Astrocyte (in vitro differentiated cells and primary cell): ENCODE measurements around the gene SELENOS. TPM values are rescaled to one million over a fixed set of nuclear protein-coding genes. Genes with fewer than 3 reads are reported as not detected.

Experiments used
- DNase-seq: peaks from one replicate; pipeline ENCODE4 v3.0.0-alpha.2; 2010; ENCODE audit warnings: low read depth
- FAIRE-seq: peaks from 2 replicates; lab custom pipeline; 2011; peaks lifted over from hg19 to GRCh38; lab: Jason Lieb, UNC
- H2AFZ ChIP-seq: 2 replicates; pipeline ENCODE4 v1.6.0; 2012; ENCODE audit warnings: low read depth, low read length, inconsistent platforms
- H3K27ac ChIP-seq: 2 replicates; pipeline ENCODE4 v1.5.1; 2011; ENCODE audit warnings: low read depth, low read length, inconsistent platforms
- H3K27me3 ChIP-seq: 2 replicates; pipeline ENCODE4 v1.6.0; 2011; ENCODE audit warnings: low read length, inconsistent platforms; ENCODE audit not compliant: insufficient read depth
- H3K36me3 ChIP-seq: 2 replicates; pipeline ENCODE4 v1.5.1; 2011; ENCODE audit warnings: low read length, inconsistent platforms; ENCODE audit not compliant: insufficient read depth
- H3K4me1 ChIP-seq: 2 replicates; pipeline ENCODE4 v1.5.1; 2011; ENCODE audit warnings: low read length, inconsistent platforms; ENCODE audit not compliant: insufficient read depth
- H3K4me2 ChIP-seq: 2 replicates; pipeline ENCODE4 v1.6.0; 2012; ENCODE audit warnings: low read length, inconsistent platforms
- H3K4me3 ChIP-seq: 2 replicates; pipeline ENCODE4 v1.5.1; 2011; ENCODE audit warnings: low read depth, mild to moderate bottlenecking, low read length, inconsistent platforms; ENCODE audit not compliant: insufficient read depth
- H3K79me2 ChIP-seq: 2 replicates; pipeline ENCODE4 v1.6.0; 2012; ENCODE audit warnings: mild to moderate bottlenecking, low read length, inconsistent platforms; ENCODE audit not compliant: insufficient read depth
- H3K9ac ChIP-seq: 2 replicates; pipeline ENCODE4 v1.6.0; 2012; ENCODE audit warnings: mild to moderate bottlenecking, low read length, inconsistent platforms
- H3K9me3 ChIP-seq: 2 replicates; pipeline ENCODE4 v1.5.1; 2012; ENCODE audit warnings: low read depth, mild to moderate bottlenecking, low read length, inconsistent platforms; ENCODE audit not compliant: insufficient read depth
- H4K20me1 ChIP-seq: 2 replicates; pipeline ENCODE4 v1.6.0; 2012; ENCODE audit warnings: low read length, inconsistent platforms; ENCODE audit not compliant: insufficient read depth
- H3K27ac Mint-ChIP-seq: one replicate; pipeline ENCODE4 v1.8.0; 2021; ENCODE audit warnings: mild to moderate bottlenecking, mixed read lengths; ENCODE audit not compliant: unreplicated experiment
- H3K27me3 Mint-ChIP-seq: one replicate; pipeline ENCODE4 v1.8.0; 2021; ENCODE audit warnings: low read depth, mixed read lengths; ENCODE audit not compliant: unreplicated experiment
- H3K36me3 Mint-ChIP-seq: one replicate; pipeline ENCODE4 v1.8.0; 2021; ENCODE audit warnings: low read depth, mixed read lengths; ENCODE audit not compliant: unreplicated experiment
- H3K4me1 Mint-ChIP-seq: one replicate; pipeline ENCODE4 v1.8.0; 2021; ENCODE audit warnings: low read depth, mixed read lengths; ENCODE audit not compliant: unreplicated experiment
- H3K4me3 Mint-ChIP-seq: one replicate; pipeline ENCODE4 v1.8.0; 2021; ENCODE audit warnings: mild to moderate bottlenecking, moderate library complexity, mixed read lengths; ENCODE audit not compliant: unreplicated experiment
- H3K9me3 Mint-ChIP-seq: one replicate; pipeline ENCODE4 v1.8.0; 2021; ENCODE audit warnings: mild to moderate bottlenecking, mixed read lengths; ENCODE audit not compliant: unreplicated experiment
- EZH2 ChIP-seq: IDR thresholded peaks from 2 replicates; pipeline ENCODE4 v1.6.1; 2012; ENCODE audit warnings: mild to moderate bottlenecking, low read length, inconsistent platforms; ENCODE audit not compliant: insufficient read depth
- total RNA-seq: library from RNA; stranded (reverse); gene quantifications from 2 replicates; pipeline ENCODE4 v1.2.1, GENCODE V29; 2021
- TF ChIP-seq, protein P1 (sequence below): IDR thresholded peaks from 2 replicates; pipeline ENCODE4 v1.5.1; 2011; ENCODE audit warnings: low read depth, mild to moderate bottlenecking, inconsistent platforms, low read length, moderate library complexity; ENCODE audit not compliant: insufficient read depth

SELENOS gene
- total RNA-seq, 1 donor from 2014 or later = 71.2 TPM

DNA sequence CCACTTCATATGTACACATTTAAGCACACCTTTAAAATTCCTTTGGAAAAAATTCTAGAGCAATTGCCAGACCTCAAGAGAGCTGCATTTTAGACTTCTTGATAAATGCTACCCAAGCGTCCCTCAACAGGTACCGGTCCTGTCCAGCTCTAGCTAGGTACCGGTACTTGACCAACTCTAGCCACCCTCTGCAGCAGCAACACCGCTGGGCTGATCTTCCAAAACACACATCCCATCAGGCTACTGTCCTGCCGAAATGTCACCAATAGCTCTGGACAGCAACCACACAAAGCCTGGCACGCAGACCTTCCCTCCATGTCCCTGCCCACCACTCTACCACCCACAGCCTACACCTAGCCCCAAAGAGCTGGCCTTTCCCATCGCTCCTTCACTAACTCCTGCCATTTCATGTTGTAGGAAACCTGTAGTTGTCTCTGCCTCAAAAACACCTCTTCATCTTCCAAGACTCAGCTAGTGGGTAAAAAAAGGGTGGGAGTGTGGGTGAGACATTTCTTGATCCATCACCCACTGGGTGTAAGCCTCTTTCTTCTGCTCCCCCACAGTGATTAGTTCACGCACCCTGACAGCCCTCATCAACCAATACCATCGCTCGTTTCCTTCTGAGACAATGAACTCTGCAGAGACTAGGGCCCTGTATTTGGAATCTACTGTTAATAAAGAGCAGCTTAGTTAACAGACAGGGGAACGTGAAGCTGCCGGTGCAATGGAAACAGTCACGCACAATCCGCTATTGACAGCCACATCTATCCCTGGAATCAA, 32.2 kb downstream of the SELENOS start:
- Mint-ChIP-seq H3K27me3 (no peaks in the 10 kb centered on the region), H3K4me1 (peaks cover 27% of the 10 kb centered on the region), H3K36me3 (peaks cover 3% of the 10 kb centered on the region), H3K27ac (no peak overlapping the region), H3K4me3 (peak overlapping the region; percentile 1), H3K9me3 (no peaks in the 10 kb centered on the region)
- no peak for DNase-seq
- no peaks in the 10 kb centered on the region for H3K9me3 ChIP-seq
- no peak for TF ChIP-seq EZH2
- TF ChIP-seq, protein P1, sequence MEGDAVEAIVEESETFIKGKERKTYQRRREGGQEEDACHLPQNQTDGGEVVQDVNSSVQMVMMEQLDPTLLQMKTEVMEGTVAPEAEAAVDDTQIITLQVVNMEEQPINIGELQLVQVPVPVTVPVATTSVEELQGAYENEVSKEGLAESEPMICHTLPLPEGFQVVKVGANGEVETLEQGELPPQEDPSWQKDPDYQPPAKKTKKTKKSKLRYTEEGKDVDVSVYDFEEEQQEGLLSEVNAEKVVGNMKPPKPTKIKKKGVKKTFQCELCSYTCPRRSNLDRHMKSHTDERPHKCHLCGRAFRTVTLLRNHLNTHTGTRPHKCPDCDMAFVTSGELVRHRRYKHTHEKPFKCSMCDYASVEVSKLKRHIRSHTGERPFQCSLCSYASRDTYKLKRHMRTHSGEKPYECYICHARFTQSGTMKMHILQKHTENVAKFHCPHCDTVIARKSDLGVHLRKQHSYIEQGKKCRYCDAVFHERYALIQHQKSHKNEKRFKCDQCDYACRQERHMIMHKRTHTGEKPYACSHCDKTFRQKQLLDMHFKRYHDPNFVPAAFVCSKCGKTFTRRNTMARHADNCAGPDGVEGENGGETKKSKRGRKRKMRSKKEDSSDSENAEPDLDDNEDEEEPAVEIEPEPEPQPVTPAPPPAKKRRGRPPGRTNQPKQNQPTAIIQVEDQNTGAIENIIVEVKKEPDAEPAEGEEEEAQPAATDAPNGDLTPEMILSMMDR = no peak
- peaks cover 40% of the 10 kb centered on the region for H3K4me1 ChIP-seq
- H4K20me1 ChIP-seq = peaks cover 98% of the 10 kb centered on the region
- H2AFZ ChIP-seq = no peak overlapping the region
- H3K9ac ChIP-seq = no peak overlapping the region
- FAIRE-seq = no peak
- no peak overlapping the region for H3K4me3 ChIP-seq
- H3K79me2 ChIP-seq = peaks cover 100% of the 10 kb centered on the region
- H3K4me2 ChIP-seq = peak overlapping the region; percentile 21
- H3K27me3 ChIP-seq = no peaks in the 10 kb centered on the region
- no peak overlapping the region for H3K27ac ChIP-seq
- H3K36me3 ChIP-seq = peaks cover 20% of the 10 kb centered on the region

DNA sequence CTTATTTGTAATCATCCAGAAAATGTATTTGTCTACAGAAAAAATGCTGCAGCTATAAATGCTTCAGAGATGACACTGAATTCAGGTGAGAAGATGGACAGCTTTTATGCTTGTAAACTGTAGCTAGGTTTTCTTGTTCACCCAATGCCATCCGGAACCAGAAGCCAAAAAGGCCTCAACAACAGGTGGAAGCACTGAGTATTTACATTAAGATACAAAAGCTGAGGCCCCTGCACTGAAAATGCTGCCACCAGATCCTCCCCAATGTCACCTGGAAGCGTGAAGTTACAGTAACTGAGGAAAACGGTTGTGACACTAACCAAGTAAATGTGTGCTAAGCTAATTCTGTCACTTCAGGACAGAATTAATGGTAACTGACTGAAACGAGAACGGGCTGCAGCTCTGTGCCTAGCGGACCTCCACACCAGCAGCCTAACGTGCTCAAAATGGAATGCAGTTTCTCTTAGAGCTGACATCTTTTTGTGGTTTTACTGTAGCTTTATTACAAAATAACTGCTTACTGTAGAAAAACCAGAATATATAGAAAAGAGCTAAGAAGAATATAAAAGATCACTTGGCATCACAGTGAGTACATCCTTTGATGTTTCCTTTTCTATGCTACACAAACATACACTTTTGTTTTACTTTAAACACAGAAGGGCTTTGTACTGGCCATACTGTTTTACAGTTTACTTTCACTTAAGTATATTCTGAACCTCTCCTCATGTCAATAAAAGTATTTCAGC, 33.1 kb downstream of the SELENOS start:
- H3K27me3 ChIP-seq = no peaks in the 10 kb centered on the region
- H3K36me3 ChIP-seq = peaks cover 20% of the 10 kb centered on the region
- FAIRE-seq = no peak
- peak overlapping the region; percentile 21 for H3K4me2 ChIP-seq
- no peaks in the 10 kb centered on the region for H3K9me3 ChIP-seq
- H3K27ac ChIP-seq = no peak overlapping the region
- TF ChIP-seq, protein P1 = no peak
- TF ChIP-seq EZH2 = no peak
- H3K9ac ChIP-seq = no peak overlapping the region
- H2AFZ ChIP-seq = no peak overlapping the region
- Mint-ChIP-seq H3K4me1 (peaks cover 24% of the 10 kb centered on the region), H3K36me3 (peaks cover 3% of the 10 kb centered on the region), H3K9me3 (no peaks in the 10 kb centered on the region), H3K4me3 (no peak overlapping the region), H3K27me3 (no peaks in the 10 kb centered on the region), H3K27ac (no peak overlapping the region)
- H4K20me1 ChIP-seq = peaks cover 99% of the 10 kb centered on the region
- H3K4me3 ChIP-seq = no peak overlapping the region
- H3K79me2 ChIP-seq = peaks cover 100% of the 10 kb centered on the region
- H3K4me1 ChIP-seq = peaks cover 35% of the 10 kb centered on the region
- peak; percentile 62 for DNase-seq
